ENCODE results near the gene NTM. TPM values are rescaled to one million over a fixed set of nuclear protein-coding genes. Genes with fewer than 3 reads are reported as not detected.

The NTM gene
- total RNA-seq, 2 donors from 2014 or later, result not detected

- no peak overlapping the region for H3K4me3 ChIP-seq
- no peak for TF ChIP-seq CTCF (IDR thresholded peaks at IDR 0.05)
- no peaks in the 10 kb centered on the region for H3K36me3 ChIP-seq
- ATAC-seq (ENCODE audit: insufficient number of reproducible peaks, low FRiP score, low read depth) (no peak), DNase-seq (ENCODE audit: low spot score) (no peak)
- H3K9me3 ChIP-seq, result no peaks in the 10 kb centered on the region
- no peaks in the 10 kb centered on the region for H3K27me3 ChIP-seq (replicated peaks; ENCODE audit: insufficient read depth)
- H3K27ac ChIP-seq, result no peak overlapping the region
- H3K4me1 ChIP-seq (ENCODE audit: control insufficient read depth in 1 of 2, low read depth in 2 of 2), result no peaks in the 10 kb centered on the region
Observed at GRCh38 chr11:132256528-132257279, 886.3 kb downstream of the NTM start.

- no peak for ATAC-seq (ENCODE audit: insufficient number of reproducible peaks, low FRiP score, low read depth)
- H3K27me3 ChIP-seq (replicated peaks; ENCODE audit: insufficient read depth), result no peaks in the 10 kb centered on the region
- H3K9me3 ChIP-seq, result no peaks in the 10 kb centered on the region
- DNase-seq (ENCODE audit: low spot score), result no peak
- no peak overlapping the region for H3K4me3 ChIP-seq
- H3K4me1 ChIP-seq (ENCODE audit: control insufficient read depth in 1 of 2, low read depth in 2 of 2), result no peaks in the 10 kb centered on the region
- no peak overlapping the region for H3K27ac ChIP-seq
- TF ChIP-seq CTCF (IDR thresholded peaks at IDR 0.05), result no peak
- H3K36me3 ChIP-seq, result no peaks in the 10 kb centered on the region
Observed at GRCh38 chr11:132257871-132258270, 887.5 kb downstream of the NTM start.

- no peak for TF ChIP-seq CTCF (IDR thresholded peaks at IDR 0.05)
- ATAC-seq (ENCODE audit: insufficient number of reproducible peaks, low FRiP score, low read depth) (no peak), DNase-seq (ENCODE audit: low spot score) (no peak)
- Histone ChIP-seq H3K4me3 (no peak overlapping the region), H3K27me3 (replicated peaks; ENCODE audit: insufficient read depth) (no peaks in the 10 kb centered on the region), H3K27ac (no peak overlapping the region), H3K36me3 (no peaks in the 10 kb centered on the region), H3K9me3 (no peaks in the 10 kb centered on the region), H3K4me1 (ENCODE audit: control insufficient read depth in 1 of 2, low read depth in 2 of 2) (no peaks in the 10 kb centered on the region)
Observed at GRCh38 chr11:132258875-132259274, 888.5 kb downstream of the NTM start.

GRCh38 chr11:132260636-132261035 lies 890.2 kb downstream of the NTM start:
- Histone ChIP-seq H3K4me3 (no peak overlapping the region), H3K27ac (no peak overlapping the region), H3K27me3 (replicated peaks; ENCODE audit: insufficient read depth) (no peaks in the 10 kb centered on the region), H3K9me3 (no peaks in the 10 kb centered on the region), H3K4me1 (ENCODE audit: control insufficient read depth in 1 of 2, low read depth in 2 of 2) (no peaks in the 10 kb centered on the region), H3K36me3 (no peaks in the 10 kb centered on the region)
- ATAC-seq (ENCODE audit: insufficient number of reproducible peaks, low FRiP score, low read depth), result no peak
- TF ChIP-seq CTCF (IDR thresholded peaks at IDR 0.05), result no peak
- no peak for DNase-seq (ENCODE audit: low spot score)

- Histone ChIP-seq H3K27me3 (replicated peaks; ENCODE audit: insufficient read depth) (no peaks in the 10 kb centered on the region), H3K27ac (no peak overlapping the region), H3K4me3 (no peak overlapping the region), H3K9me3 (no peaks in the 10 kb centered on the region), H3K4me1 (ENCODE audit: control insufficient read depth in 1 of 2, low read depth in 2 of 2) (no peaks in the 10 kb centered on the region), H3K36me3 (no peaks in the 10 kb centered on the region)
- no peak for TF ChIP-seq CTCF (IDR thresholded peaks at IDR 0.05)
- ATAC-seq (ENCODE audit: insufficient number of reproducible peaks, low FRiP score, low read depth), result no peak
- no peak for DNase-seq (ENCODE audit: low spot score)
Observed at GRCh38 chr11:132263241-132263640, 892.8 kb downstream of the NTM start.
